ENCODE data around the gene TDRD10.

The TDRD10 gene

GRCh38 chr1:154547105-154547732 lies 45.2 kb downstream of the TDRD10 start:
- no peak overlapping the region for H3K27ac ChIP-seq
- no peak for TF ChIP-seq ZFX (IDR thresholded peaks at IDR 0.05)
- no peak for TF ChIP-seq CTCF (conservative IDR thresholded peaks at IDR 0.05)

- TF ChIP-seq CTCF (conservative IDR thresholded peaks at IDR 0.05), result no peak
- no peak for TF ChIP-seq ZFX (IDR thresholded peaks at IDR 0.05)
- no peak overlapping the region for H3K27ac ChIP-seq
Measured at GRCh38 chr1:154548028-154548427, 46.0 kb downstream of the TDRD10 start.

- no peak overlapping the region for H3K27ac ChIP-seq
- TF ChIP-seq CTCF (conservative IDR thresholded peaks at IDR 0.05) (no peak), ZFX (IDR thresholded peaks at IDR 0.05) (no peak)
Measured at GRCh38 chr1:154549202-154549770, 47.3 kb downstream of the TDRD10 start.

GRCh38 chr1:154550070-154550469 lies 48.1 kb downstream of the TDRD10 start:
- no peak for TF ChIP-seq CTCF (conservative IDR thresholded peaks at IDR 0.05)
- no peak for TF ChIP-seq ZFX (IDR thresholded peaks at IDR 0.05)
- no peak overlapping the region for H3K27ac ChIP-seq

GRCh38 chr1:154550657-154551056 lies 48.6 kb downstream of the TDRD10 start:
- TF ChIP-seq ZFX (IDR thresholded peaks at IDR 0.05), result no peak
- no peak for TF ChIP-seq CTCF (conservative IDR thresholded peaks at IDR 0.05)

GRCh38 chr1:154551474-154551873 lies 49.5 kb downstream of the TDRD10 start:
- TF ChIP-seq CTCF (conservative IDR thresholded peaks at IDR 0.05) (no peak), ZFX (IDR thresholded peaks at IDR 0.05) (no peak)
- H3K27ac ChIP-seq, result no peak overlapping the region

More at GRCh38 chr1:154550657-154551056, 48.6 kb downstream of the TDRD10 start:
- H3K27ac ChIP-seq, result no peak overlapping the region

- no peak for TF ChIP-seq CTCF (conservative IDR thresholded peaks at IDR 0.05)
- TF ChIP-seq ZFX (IDR thresholded peaks at IDR 0.05), result no peak
- no peak overlapping the region for H3K27ac ChIP-seq
Measured at GRCh38 chr1:154552036-154552435, 50.0 kb downstream of the TDRD10 start.

Data from C4-2B (cell line).